Activated T-cell treated with anti-CD3 and anti-CD28 coated beads, Interleukin-2, amount 50 U/mL, for 1 hour (primary cell): ENCODE results near the gene SGCD.

Experiments
- DNase-seq: peaks from one replicate; pipeline ENCODE4 v3.0.0-alpha.2; 2020

Gene SGCD

GRCh38 chr5:156326718-156327259, at the start of gene SGCD:
SGCD (plus strand) TSS chr5:156327164.
- no peak for DNase-seq

- DNase-seq, result no peak
Measured at GRCh38 chr5:156277290-156277689, 49.7 kb upstream of the SGCD start.

GRCh38 chr5:156295431-156295830, 31.5 kb upstream of the SGCD start:
- no peak for DNase-seq

GRCh38 chr5:156310115-156310514, 16.8 kb upstream of the SGCD start:
- DNase-seq, result no peak

GRCh38 chr5:156312897-156313694, 13.9 kb upstream of the SGCD start:
- DNase-seq, result no peak

- DNase-seq, result no peak
Measured at GRCh38 chr5:156314416-156314815, 12.5 kb upstream of the SGCD start.

GRCh38 chr5:156322666-156323065, 4.3 kb upstream of the SGCD start:
- no peak for DNase-seq

GRCh38 chr5:156327296-156327695, 332 bp downstream of the SGCD start:
- DNase-seq, result no peak

- DNase-seq, result no peak
Measured at GRCh38 chr5:156328161-156328560, 1.2 kb downstream of the SGCD start.

- no peak for DNase-seq
Measured at GRCh38 chr5:156328766-156329165, 1.8 kb downstream of the SGCD start.

- no peak for DNase-seq
Measured at GRCh38 chr5:156329171-156329611, 2.2 kb downstream of the SGCD start.

- no peak for DNase-seq
Measured at GRCh38 chr5:156330141-156330870, 3.3 kb downstream of the SGCD start.

- no peak for DNase-seq
Measured at GRCh38 chr5:156331181-156331580, 4.2 kb downstream of the SGCD start.

GRCh38 chr5:156331845-156332244, 4.9 kb downstream of the SGCD start:
- DNase-seq, result no peak

GRCh38 chr5:156332245-156332644, 5.3 kb downstream of the SGCD start:
- DNase-seq, result no peak

- no peak for DNase-seq
Measured at GRCh38 chr5:156339139-156339841, 12.3 kb downstream of the SGCD start.

GRCh38 chr5:156340893-156341292, 13.9 kb downstream of the SGCD start:
- no peak for DNase-seq

- no peak for DNase-seq
Measured at GRCh38 chr5:156350256-156350655, 23.3 kb downstream of the SGCD start.

GRCh38 chr5:156351423-156351822, 24.5 kb downstream of the SGCD start:
- no peak for DNase-seq

- DNase-seq, result no peak
Measured at GRCh38 chr5:156354571-156354970, 27.6 kb downstream of the SGCD start.

GRCh38 chr5:156356238-156356637, 29.3 kb downstream of the SGCD start:
- no peak for DNase-seq

GRCh38 chr5:156359476-156359875, 32.5 kb downstream of the SGCD start:
- no peak for DNase-seq

GRCh38 chr5:156361436-156362109, 34.6 kb downstream of the SGCD start:
- DNase-seq, result no peak
